ENCODE measurements around the gene SLC1A3.

Gene SLC1A3

GRCh38 chr5:36722900-36723299, 116.5 kb downstream of the SLC1A3 start:
- DNase-seq, result no peak

- DNase-seq, result no peak
These were observed 117.5 kb downstream of the SLC1A3 start for GRCh38 chr5:36723912-36724311.

DNA sequence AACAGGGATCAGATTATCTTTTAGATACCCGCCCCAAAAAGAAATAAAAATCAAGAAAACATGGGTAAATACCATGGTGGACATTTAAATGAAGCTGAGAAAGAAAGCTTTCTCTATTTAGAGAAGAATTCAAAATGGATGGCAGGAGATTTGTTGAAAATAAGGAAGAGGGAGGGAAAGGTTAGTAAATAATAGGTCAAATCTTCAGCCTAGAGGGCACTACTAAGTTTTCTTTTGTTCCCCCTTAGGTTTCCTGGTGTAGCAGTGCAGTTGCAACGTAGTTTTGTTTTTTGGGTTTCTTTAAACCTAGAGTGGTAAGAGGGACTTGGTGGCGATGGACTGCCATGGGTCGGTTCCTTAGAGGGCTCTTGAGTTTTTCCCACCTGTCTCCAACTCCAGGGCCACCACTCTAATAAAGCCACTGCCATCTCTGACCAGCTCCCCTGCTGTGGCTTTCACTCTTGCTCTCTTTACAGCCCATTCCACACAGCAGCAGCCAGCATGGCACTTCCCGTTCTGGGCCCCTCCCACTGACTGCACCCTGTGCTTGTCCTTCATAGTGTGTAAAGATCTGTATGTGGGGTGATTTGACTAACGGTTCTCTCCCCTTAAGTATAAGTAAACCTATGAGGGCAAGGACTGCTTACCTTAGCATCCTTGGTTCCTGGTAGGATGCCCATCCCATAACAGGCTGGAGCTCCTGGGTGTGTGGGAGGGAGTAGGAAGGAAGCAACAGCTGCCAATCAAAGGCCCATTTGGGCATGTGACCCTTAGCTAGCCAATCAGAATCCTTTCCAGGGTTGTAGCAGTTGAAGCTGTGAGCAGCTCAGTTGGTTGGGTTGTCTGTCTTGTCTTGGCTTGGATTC, 118.3 kb downstream of the SLC1A3 start:
- peak in 1 of 5 donors; percentile 27 for DNase-seq

GRCh38 chr5:36726317-36726716, 119.9 kb downstream of the SLC1A3 start:
- DNase-seq, result no peak

- DNase-seq, result no peak
These were observed 120.4 kb downstream of the SLC1A3 start for GRCh38 chr5:36726767-36727166.

DNA sequence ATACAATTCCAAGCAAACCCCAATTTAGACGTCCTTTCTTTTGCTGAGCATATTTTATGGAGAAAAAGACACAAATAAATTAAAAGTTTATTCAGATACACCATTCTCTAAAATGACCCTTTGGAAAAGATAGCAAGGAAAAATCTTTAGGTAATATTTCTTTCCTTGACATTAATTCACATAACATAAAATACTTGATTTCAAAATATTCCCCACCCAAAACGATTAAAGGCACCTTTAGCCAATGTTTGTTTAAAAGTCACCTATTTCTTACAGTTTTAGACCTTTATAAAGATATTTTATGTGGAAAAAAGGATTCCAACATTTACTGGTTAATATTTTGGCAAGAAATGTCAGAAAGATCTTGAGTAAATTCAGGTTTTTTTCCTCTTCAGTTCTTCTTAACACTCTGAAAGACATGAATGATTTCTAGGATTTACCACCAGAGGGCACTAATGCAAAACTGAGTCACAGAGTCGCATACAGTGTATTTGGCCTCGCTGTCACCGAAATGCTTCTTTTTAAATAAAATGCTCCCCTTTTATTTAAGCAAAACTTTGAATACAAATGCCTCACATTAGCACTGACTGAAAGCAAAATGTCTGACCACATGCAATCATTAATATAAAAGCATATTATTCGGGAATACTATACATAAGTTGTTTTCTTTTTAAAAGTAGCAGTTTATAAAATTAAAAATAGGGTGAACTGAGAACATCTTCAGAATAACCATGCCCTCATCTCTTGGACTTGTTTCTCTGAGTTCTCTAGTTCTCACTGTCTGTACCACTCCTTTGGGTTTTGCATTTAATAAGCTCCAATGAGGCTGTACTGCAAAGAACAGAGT, 122.5 kb downstream of the SLC1A3 start:
- DNase-seq, result peak in 1 of 5 donors; percentile 50

DNA sequence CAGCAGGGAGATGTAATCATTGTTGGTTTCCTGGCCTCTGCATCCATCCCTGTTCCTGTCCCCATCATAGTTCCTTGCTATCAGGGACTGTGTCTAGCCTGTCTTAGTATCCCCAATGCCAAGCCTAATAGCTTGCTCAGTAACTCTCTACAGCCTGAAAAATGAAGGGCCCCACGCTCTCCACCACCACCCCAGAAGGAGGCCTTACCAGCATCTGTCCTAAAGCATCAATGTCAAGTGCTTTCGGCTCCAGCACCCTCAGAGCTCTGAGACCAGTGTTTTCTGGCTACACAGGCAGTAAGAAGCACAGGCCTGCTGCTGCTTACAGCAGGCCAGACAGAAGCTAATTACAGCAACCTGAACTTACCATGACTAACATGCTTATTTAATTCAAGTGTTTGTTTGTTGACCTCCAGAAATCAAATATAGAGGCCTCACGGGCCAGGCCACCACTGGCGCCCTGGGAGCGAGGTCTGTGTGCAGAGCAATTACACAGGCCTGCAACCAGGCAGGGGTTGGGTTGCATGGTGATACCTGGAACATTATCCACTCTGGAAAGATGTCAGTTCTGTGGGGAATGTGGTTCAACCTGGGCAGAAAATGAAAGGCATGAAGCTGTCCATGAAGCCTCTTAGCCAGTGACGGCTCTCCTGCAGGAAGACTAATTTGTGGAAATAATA, 124.3 kb downstream of the SLC1A3 start:
- DNase-seq, result no peak

GRCh38 chr5:36733183-36733582, 126.8 kb downstream of the SLC1A3 start:
- no peak for DNase-seq

GRCh38 chr5:36734422-36734821, 128.0 kb downstream of the SLC1A3 start:
- no peak for DNase-seq

- no peak for DNase-seq
These were observed 129.5 kb downstream of the SLC1A3 start for GRCh38 chr5:36735891-36736290.

All from T-helper 1 cell (primary cell).